ENCODE measurements around the gene IMMP2L.
"Not testable (repeated sequence)": the region's sequence is repeated elsewhere in the genome, so short reads cannot be mapped to it uniquely, and the experiment has no call there.

IMMP2L gene

DNA sequence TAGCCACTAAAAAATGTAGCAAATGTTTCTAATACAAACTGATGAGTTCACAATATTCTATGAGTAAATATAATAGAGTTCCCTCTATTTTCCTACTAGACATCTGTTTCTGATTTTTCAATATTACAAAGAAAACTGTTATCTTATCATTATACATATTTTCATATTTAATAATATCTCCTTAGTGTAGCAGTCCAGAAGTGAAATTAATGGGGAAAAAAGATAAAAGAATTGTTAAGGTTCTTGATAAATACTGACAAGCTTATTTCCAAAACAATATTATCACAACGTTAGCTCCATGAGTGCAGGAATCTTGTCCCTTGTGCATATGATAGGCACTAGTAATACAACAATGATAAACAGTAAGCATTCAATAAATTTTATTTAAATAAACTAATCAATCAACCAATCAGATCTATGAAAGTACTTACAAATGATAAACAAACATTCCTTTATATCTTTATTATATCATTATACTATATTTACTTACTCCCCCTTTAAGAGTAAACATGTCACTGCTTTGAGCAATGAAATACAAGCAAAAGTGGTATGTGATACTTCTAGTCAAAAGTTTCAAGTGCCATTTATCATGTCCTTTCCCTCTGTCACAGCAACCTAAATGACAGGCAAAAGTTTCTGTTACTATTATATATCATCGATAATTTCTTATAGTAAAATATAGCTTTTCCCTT lies 103.1 kb downstream of the IMMP2L start:
- no peak for DNase-seq

DNA sequence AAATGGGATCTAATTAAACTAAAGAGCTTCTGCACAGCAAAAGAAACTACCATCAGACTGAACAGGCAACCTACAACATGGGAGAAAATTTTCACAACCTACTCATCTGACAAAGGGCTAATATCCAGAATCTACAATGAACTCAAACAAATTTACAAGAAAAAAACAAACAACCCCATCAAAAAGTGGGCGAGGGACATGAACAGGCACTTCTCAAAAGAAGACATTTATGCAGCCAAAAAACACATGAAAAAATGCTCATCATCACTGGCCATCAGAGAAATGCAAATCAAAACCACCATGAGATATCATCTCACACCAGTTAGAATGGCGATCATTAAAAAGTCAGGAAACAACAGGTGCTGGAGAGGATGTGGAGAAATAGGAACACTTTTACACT lies 111.6 kb downstream of the IMMP2L start:
- DNase-seq: not testable (repeated sequence)

DNA sequence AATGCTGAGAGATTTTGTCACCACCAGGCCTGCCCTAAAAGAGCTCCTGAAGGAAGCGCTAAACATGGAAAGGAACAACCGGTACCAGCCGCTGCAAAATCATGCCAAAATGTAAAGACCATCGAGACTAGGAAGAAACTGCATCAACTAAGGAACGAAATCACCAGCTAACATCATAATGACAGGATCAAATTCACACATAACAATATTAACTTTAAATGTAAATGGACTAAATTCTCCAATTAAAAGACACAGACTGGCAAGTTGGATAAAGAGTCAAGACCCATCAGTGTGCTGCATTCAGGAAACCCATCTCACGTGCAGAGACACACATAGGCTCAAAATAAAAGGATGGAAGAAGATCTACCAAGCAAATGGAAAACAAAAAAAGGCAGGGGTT lies 114.8 kb downstream of the IMMP2L start:
- not testable (repeated sequence) for DNase-seq

DNA sequence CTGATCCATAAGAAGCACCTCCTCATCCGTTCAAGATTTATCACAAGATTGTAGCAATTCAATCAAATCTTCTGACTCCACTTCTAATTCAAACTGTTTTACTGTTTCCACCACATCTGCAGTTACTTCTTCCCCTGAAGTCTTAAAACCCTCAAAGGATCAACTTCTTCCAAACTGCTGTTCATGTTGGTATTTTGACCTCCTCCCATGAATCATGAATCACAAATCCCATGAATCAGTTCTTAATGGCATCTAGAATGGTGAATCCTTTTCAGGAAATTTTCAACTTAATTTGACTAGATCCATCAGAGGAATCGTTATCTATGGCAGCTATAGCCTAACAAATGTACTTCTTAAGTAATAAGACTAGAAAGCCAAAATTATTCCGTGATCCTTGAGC lies 122.3 kb downstream of the IMMP2L start:
- no peak for DNase-seq

DNA sequence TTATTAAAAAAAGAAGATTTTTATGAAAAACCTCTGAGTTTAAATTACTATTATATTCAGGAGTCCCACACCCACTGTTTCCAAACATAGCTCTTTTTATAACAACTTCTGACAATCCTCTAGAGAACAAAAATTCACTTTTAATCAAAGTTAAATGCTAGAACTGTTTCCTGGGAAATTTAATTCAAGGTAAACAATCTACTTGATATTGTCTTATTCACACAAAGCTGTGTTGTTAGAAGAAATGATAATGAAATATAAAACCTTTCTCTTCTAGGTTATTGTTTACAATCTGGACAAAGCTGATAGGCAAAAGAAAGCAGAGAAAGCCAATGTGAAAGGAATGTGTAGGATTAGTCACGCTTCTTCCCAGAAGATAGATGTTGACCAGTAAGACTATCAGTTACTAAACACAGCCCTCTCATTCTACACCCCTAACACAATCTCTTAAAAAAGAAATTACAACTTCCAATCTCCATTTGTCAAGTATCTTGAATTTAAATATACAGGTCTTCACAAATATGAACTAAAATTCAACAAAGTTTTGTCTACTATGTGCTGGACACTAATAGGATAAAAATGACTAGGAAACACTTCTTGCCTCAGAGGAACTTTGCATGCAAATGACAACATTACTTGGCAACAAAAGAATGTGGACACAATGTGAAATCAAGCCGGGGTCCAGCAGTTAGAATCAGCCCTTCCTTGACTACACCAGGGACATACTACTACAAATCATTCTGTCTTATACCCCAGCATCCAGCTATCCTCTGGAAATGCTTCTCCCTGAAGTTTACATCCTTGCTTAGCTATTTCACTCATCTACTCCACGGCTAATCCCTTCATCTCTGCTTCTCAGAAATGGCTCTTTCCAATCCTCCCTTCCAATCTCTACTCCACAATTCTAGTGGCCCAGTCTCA lies 123.7 kb downstream of the IMMP2L start:
- no peak for DNase-seq

DNA sequence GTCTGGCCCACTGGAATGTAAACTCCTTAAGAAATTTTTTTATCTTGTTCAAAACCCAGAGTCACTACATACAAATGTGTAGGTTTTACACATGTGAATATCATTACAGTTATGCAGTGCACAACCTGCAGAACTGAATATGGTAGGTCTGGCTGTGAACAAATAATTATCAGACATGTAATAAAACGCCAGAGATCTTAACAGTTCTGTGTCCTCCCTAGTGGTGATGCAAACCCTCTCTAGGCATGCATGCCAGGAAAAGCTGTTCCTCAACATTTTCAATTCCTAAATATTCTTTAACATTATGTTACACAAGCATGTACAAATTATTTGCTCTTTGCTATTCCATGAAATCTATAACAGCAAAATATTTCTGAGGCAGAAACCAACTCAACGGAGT lies 124.6 kb downstream of the IMMP2L start:
- no peak for DNase-seq

DNA sequence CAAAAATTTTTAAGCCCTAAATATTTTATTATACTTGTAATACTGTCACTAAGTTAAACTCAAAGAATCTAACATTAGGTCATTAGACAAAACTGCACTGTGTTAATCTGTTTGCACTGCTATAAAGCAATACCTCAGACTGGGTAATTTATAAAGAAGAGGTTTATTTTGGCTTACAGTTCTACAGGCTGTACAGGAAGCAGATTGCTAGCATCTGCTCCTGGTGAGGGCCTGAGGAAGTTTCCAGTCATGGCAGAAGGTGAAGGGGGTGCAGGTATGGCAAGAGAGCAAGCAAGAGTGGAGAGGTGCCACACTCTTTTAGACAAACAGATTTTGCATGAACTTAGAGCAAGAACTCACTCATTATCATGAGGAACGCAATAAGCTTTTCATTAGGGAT lies 125.7 kb downstream of the IMMP2L start:
- DNase-seq: no peak

DNA sequence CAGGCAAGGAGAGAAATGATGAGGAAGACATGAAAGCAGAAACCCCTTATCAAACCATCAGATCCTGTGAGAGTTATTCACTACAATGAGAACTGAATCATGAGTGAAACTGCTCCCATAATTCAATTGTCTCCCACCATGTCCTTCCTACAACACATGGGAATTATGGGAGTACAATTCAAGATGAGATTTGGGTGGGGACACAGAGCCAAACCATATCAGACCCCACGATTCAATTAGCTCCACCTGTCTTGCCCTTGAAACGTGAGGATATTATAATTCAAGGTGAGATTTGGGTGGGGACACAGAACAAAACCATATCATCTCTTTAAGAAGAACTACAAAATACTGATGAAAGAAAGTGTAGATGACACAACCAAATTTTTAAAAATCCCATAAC lies 128.9 kb downstream of the IMMP2L start:
- DNase-seq: no peak

DNA sequence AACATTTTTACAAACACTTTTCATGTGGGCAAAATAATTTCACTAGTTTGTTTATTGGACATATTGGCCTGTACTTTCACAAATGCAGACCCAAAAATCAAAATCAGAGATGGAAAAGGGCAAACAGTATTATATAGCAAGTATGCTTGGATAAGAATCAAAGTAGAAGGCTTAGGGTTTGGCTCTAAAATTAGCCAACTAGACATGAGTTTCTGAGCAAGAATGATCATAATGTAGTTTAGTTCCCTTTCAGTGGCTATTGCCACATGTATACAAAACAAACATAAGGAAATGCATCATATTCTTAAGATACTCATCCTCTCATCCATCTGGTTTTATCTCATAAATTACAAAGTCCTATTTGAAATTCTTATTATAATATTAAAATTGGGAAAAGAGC lies 132.5 kb downstream of the IMMP2L start:
- DNase-seq: no peak

DNA sequence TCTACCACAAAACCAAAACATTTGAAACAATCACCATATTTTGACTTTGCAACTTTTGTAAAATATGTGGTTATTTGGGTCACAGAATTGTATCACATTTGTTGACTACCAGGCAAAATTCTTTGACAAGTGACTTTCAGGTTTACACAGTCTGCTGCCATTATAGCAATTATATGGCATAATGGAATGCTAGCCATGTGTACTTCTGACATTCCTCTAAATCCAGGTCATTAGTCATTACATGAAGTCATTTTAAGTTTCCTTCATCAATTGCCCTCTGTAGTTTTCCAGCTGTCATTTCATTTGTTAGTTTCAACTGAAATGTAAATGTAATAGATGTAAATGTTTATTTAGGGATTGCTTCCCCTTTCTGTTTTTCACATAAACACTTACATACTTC lies 137.5 kb downstream of the IMMP2L start:
- no peak for DNase-seq

DNA sequence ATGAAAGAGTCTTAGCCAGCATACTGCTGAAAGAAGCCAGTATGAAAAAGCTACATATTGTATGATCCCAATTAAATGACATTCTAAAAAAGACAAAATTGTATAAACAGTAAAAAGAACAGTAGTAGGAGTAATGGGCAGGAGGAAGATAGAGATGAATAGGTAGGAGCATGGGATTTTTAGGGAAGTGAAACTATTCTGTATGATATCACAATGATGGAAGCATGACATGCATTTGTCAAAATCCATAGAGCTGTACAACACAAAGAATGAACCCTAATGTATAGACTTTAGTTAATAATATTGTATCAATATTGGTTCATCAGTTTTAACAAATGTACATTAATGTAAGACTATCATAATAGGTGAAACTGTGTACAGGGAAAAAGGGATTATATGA lies 147.9 kb downstream of the IMMP2L start:
- DNase-seq: no peak

DNA sequence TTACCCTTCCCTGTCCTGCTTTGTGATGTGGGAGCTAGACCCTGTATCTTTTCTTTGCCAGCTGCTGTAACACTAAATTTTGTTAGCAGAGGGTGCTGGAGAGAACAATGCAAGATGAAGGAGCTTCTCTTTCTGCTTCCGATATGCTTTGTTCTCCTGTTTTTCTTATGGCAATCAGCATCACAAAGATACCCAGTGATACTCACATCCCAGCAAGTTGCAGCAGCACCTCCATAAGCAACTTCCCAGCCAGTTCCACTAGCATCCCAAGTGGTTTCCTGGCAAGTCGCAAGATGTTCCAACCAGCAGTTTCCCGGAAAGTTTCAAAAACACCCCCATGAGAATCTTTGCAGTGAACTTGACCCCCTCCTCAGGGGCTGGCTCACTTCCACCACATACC lies 148.6 kb downstream of the IMMP2L start:
- DNase-seq: no peak

DNA sequence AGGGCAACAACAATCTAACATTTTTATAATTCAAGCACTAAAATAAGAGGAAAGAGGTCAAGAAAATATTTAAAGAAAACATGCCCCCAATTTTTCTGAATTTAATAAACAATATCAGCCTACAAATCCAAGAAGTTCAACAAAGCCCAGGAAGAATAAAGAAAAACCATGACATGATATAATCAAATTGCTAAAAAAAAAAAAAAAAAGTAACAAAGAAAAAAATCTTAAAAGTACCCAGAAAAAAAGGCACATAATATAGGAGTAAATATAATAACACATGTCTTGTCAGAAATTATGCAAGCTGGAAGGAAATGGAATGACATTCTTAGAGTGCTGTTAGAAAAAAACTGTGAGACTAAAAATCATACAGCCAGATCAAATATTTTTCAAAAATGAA lies 151.4 kb downstream of the IMMP2L start:
- no peak for DNase-seq

DNA sequence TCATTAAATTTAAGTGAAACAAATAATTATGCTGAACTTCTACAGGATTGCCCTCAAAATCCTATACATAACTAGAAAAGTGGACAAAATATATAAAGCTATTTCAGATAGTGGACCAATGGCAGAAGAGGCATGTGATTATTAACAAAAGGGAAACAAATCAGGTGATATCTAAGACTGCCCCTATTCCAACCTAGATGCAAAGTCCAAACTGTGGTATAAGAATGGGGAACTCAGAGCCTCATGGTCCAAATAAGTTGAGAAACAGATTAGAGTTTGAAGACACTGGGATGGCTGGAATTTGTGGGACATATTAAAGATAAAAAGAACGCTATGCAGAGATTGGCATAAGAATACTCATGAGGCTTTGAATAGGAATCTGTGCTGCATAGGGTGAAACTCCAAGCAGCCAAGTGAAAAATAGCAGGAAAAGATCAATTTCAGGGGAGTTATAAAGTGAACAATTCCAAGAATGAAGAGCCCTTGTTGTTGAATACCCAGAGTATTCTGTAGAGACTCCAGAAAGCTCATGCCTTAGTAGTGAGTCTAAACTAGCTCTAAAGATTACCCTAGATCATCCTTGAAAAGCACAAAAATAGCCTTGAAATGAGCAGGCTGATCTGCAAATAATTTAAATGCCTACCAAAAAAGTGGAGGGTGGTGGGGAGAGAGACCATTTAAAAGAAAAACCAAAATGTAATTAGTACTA lies 152.4 kb downstream of the IMMP2L start:
- no peak for DNase-seq

DNA sequence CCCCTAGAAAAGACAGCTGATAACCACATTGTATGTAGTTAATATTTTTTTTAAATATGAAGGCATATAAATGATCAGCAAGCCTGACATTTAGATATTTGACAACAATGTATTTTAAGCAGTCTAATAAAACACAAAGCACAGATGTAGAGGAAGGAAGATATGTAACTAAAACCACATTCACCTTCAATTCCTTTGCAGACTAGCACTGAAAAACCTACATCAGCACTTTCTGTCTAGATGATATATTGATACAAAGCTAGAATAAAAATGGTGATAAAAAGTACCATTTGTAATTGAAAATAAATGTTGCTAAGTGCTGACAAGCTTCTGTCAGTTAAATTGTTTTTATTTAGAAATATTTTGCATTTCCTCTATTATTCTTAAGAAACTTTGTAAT lies 153.6 kb downstream of the IMMP2L start:
- no peak for DNase-seq

DNA sequence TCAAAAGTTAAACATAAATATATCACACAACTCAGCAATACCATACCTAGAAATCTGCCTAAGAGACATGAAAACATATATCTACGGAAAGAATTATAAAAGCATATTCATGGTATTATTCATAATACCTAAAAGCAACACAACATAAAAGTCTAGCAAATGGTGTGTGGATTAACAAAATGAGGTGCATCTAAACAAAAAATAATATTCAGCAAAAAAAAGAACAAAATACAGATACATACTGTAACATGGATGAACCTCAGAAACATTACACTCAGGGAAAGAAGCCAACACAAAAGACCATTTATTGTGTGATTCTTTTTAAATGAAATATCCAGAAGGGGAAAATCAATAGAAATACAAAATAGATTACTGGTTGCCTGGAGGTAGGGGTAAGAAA lies 155.0 kb downstream of the IMMP2L start:
- no peak for DNase-seq

DNA sequence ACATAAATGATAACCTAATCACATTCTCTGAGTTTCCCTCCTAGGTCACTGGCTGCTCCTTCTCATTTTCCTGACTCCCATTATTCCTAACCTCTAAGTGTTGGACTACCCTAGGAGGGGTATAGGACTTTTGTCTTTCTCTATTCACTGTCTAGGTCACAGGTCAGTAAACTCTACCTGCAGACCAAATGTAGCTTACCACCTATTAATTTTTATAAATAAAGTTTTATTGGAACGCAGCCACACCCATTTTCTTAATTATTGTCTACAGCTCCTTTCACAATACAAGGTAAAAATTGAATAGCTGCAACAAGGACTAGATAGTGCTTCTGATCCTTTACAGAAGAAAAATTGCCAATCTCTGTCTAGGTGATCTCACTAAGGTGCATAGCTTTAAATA lies 156.7 kb downstream of the IMMP2L start:
- DNase-seq: no peak

DNA sequence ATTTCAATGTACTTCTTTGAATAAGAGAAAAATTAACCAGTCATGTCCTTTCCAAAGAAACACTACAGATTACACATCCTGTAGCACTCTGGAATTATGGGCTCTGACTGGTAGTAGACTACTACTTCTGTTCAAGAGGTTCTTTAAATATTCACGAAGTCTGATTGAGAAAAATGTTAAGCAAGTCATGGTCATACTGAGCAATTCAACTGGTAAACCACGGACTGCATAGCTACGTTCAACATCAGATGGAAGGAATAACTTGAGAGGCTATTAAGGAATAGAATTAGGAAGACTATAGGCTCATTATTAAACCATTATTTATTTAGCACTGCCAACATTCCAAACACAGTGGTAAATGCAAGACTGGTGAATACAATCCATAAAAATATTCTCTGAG lies 160.8 kb downstream of the IMMP2L start:
- no peak for DNase-seq

DNA sequence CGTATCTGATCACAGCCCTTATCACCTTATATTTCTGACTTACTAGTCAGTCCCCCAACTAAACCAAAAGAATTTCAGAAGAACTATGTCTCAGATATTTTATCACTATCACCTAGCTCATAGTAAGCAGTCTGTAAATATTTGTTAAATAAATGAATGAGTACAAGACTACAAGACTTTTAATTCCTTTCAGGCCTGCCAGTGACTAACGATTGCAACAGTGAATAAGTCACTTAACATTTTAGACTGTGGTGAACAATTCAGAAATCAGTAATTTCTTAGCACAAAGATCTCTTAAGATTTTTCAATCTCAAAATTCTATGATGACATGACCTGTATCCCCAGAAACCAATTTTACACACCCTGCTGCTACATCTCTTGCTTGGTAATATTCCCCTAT lies 162.2 kb downstream of the IMMP2L start:
- DNase-seq: no peak

DNA sequence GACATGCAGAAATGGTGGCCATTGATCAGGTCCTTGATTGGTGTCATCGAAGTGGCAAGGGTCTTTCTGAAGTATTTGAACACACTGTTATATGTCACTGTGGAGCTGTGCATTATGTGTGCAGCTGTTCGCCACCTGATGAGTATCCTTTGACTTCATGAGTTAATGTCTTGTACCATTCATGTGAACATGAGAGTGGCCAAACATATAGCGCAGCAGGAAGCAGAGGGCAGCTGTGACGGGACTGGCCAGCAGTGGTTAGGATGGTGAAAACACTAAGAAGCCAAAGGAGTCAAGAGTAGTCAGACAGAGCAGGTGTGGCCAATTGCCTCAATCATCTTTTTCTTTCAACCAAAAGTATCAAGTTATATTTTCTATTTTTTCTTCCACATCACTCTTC lies 167.4 kb downstream of the IMMP2L start:
- no peak for DNase-seq

DNA sequence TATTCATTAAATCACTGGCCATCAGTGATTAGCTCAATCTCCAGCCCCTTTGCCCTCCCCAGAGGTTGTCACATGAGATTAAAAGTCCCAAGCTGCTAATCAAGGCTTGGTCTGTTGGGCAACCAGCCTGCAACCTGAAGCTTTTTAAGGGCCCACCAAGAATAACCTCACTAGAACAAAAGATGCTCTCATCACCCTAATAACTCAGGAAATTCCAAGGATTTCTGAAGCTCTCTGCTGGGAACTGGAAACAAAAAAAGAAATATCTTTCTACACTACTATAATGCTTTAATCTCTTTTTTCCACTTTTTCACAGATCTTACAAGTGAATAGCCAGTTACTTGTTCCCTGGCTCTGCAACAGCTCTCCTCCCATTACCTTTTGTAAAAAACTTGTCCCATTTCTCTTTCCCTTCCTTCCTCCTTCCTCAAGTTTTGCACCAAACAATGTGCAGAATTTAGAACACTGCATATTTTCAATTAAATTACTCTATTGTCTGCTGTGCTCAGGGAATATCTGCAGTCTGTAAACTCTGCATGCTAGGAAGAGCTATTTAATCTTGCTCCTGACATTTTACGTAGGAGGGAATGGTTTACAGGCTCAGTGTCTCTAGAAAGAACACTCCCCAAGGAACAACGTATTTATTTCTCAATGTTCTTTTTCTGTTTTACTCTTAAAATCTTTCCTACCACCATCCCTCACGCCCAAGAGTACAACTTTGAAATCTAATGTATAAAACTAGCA lies 169.1 kb downstream of the IMMP2L start:
- no peak for DNase-seq

DNA sequence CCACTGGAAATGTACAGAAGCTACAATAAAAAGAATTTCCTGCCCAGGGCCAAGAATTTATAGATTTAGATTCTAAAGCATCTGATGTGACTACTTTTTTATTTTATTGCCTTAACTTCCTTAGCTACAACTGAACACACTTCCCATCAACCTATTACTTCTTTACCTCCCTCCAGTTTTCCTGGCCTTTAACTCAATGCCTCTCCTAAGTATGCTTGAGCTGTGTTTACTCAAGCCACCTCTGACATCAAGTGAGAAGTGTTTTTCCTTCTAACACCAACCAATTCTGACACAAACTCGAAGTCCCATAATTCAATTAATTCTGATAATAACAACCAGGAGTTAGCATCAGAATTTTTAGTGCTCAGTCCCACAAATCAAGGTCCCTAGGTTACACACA lies 170.0 kb downstream of the IMMP2L start:
- DNase-seq: no peak

DNA sequence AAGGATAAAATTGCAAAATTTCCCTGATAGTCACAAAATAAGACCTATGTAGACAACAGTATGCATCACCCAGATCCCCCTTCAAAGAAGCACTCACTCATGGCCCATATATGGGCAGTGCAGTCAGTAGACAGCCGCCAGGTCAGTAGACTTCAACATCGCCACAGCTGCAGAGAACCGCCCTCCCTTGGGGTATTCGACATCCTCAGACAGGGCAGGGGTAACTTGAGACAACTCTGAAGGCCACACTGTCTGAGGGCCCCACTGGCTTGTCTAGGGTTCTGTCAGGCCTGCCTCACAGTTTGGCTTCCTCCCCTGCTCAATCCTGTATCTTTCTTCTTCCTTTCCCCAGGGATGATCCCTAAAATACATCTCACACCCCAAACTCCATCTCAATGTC lies 172.3 kb downstream of the IMMP2L start:
- DNase-seq: no peak

Measured in CD4-positive, alpha-beta T cell treated with Interleukin-17A for 1 hour (primary cell).